ENCODE measurements around the gene E2F4. TPM values are rescaled to one million over a fixed set of nuclear protein-coding genes. Genes with fewer than 3 reads are reported as not detected.

E2F4 gene, protein sequence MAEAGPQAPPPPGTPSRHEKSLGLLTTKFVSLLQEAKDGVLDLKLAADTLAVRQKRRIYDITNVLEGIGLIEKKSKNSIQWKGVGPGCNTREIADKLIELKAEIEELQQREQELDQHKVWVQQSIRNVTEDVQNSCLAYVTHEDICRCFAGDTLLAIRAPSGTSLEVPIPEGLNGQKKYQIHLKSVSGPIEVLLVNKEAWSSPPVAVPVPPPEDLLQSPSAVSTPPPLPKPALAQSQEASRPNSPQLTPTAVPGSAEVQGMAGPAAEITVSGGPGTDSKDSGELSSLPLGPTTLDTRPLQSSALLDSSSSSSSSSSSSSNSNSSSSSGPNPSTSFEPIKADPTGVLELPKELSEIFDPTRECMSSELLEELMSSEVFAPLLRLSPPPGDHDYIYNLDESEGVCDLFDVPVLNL
- total RNA-seq (47.7 TPM), polyA plus RNA-seq (46.9 TPM)
- long read RNA-seq, donor 1, partial matches to known transcripts: 0 of 2 reads
- long read RNA-seq, donor 1, other reads (novel, unspliced or antisense): 0 of 2 reads
- long read RNA-seq, donor 2: 0 reads
- long read RNA-seq, donor 3, transcript E2F4-201 (10 exons, 2,096 nt): major isoform, 13 of 16 reads
- long read RNA-seq, donor 3, partial matches to known transcripts: 0 of 16 reads
- long read RNA-seq, donor 3, other reads (novel, unspliced or antisense): 0 of 16 reads
- long read RNA-seq, donor 4, transcript E2F4-201 (10 exons, 2,096 nt): major isoform, 5 of 19 reads
- long read RNA-seq, donor 4, partial matches to known transcripts: 12 of 19 reads
- long read RNA-seq, donor 4, other reads (novel, unspliced or antisense): 0 of 19 reads
- long read RNA-seq, donor 5, transcript E2F4-201 (10 exons, 2,096 nt): major isoform, 19 of 23 reads
- long read RNA-seq, donor 5, partial matches to known transcripts: 0 of 23 reads
- long read RNA-seq, donor 5, other reads (novel, unspliced or antisense): 0 of 23 reads
- long read RNA-seq, donor 6, transcript E2F4-201 (10 exons, 2,096 nt): major isoform, 9 of 11 reads
- long read RNA-seq, donor 6, partial matches to known transcripts: 0 of 11 reads
- long read RNA-seq, donor 6, other reads (novel, unspliced or antisense): 0 of 11 reads
- long read RNA-seq, donor 7, transcript E2F4-201 (10 exons, 2,096 nt): major isoform, 11 of 12 reads
- long read RNA-seq, donor 7, partial matches to known transcripts: 0 of 12 reads
- long read RNA-seq, donor 7, other reads (novel, unspliced or antisense): 0 of 12 reads
- long read RNA-seq, donor 8, partial matches to known transcripts: 0 of 5 reads
- long read RNA-seq, donor 8, other reads (novel, unspliced or antisense): 0 of 5 reads
- long read RNA-seq, donor 9, transcript E2F4-201 (10 exons, 2,096 nt): major isoform, 11 of 17 reads
- long read RNA-seq, donor 9, partial matches to known transcripts: 0 of 17 reads
- long read RNA-seq, donor 9, other reads (novel, unspliced or antisense): 5 of 17 reads
- long read RNA-seq, donor 10, transcript E2F4-201 (10 exons, 2,096 nt): major isoform, 16 of 19 reads
- long read RNA-seq, donor 10, partial matches to known transcripts: 0 of 19 reads
- long read RNA-seq, donor 10, other reads (novel, unspliced or antisense): 0 of 19 reads

- H3K9me3 ChIP-seq (ENCODE audit: control insufficient read depth in 2 of 2, insufficient read depth in 1 of 2, low read length in 1 of 2): no peaks in the 10 kb centered on the region
- peak within 1 kb of the TSS; percentile 43 to 64 for H3K27ac ChIP-seq (ENCODE audit: low read depth in 1 of 2, low read length in 1 of 2)
- peaks cover 19 to 21% of the 10 kb centered on the region in 2 donors for H3K4me1 ChIP-seq (ENCODE audit: control insufficient read depth in 2 of 2, insufficient read depth in 2 of 2, low read length in 2 of 2)
- under 1% methylated on average over 54 of the region's 54 CpGs for WGBS
- peaks cover 29 to 39% of the 10 kb centered on the region in 2 donors for H3K36me3 ChIP-seq (ENCODE audit: control insufficient read depth in 2 of 2, insufficient read depth in 2 of 2, low read length in 1 of 2)
- H3K27me3 ChIP-seq (ENCODE audit: control insufficient read depth in 2 of 2, insufficient read depth in 1 of 2, low read length in 1 of 2): peaks cover 0 to 16% of the 10 kb centered on the region in 2 donors
- H3K4me3 ChIP-seq (ENCODE audit: low read length in 2 of 2): peak within 1 kb of the TSS; percentile 89 to 97
- DNase-seq (ENCODE audit: low read depth in 6 of 9, low spot score in 9 of 9): peak; percentile 70 to 93 (median 81)
Observed at GRCh38 chr16:67191995-67192681, at the start of gene E2F4. Gene E2F4, plus strand, starts transcription at chr16:67192155. Its CDS starts 73 bp downstream, at chr16:67192228.

DNA sequence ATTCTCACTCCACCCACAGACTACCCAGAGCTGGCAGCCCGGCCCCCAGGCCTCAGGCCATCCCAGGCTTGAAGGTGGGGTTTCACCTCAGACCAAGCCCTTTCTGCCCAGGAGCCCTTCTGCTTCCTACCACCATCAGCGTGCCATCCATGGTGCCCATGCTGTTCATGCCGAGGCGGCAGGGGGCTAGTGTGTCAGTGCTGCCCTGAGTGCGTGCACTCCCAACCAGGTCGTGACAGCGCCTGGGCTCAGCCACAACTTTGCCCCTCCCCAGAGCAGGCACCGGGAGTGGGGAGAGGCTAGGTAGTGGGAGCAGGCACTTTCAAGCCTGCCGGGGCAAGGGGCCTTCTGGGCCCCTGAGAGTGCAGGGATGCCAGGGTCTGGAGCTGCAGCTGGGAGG lies 49.6 kb upstream of the E2F4 start:
- Histone ChIP-seq H3K27ac (ENCODE audit: low read depth in 1 of 2, low read length in 1 of 2) (no peak overlapping the region), H3K4me3 (ENCODE audit: low read length in 2 of 2) (no peak overlapping the region), H3K9me3 (ENCODE audit: control insufficient read depth in 2 of 2, insufficient read depth in 1 of 2, low read length in 1 of 2) (no peaks in the 10 kb centered on the region), H3K4me1 (ENCODE audit: control insufficient read depth in 2 of 2, insufficient read depth in 2 of 2, low read length in 2 of 2) (no peaks in the 10 kb centered on the region), H3K36me3 (ENCODE audit: control insufficient read depth in 2 of 2, insufficient read depth in 2 of 2, low read length in 1 of 2) (peaks cover 71 to 84% of the 10 kb centered on the region in 2 donors), H3K27me3 (ENCODE audit: control insufficient read depth in 2 of 2, insufficient read depth in 1 of 2, low read length in 1 of 2) (no peaks in the 10 kb centered on the region)
- no peak for DNase-seq (ENCODE audit: low read depth in 6 of 9, low spot score in 9 of 9)
- 97% methylated on average over 9 of the region's 9 CpGs for WGBS

DNA sequence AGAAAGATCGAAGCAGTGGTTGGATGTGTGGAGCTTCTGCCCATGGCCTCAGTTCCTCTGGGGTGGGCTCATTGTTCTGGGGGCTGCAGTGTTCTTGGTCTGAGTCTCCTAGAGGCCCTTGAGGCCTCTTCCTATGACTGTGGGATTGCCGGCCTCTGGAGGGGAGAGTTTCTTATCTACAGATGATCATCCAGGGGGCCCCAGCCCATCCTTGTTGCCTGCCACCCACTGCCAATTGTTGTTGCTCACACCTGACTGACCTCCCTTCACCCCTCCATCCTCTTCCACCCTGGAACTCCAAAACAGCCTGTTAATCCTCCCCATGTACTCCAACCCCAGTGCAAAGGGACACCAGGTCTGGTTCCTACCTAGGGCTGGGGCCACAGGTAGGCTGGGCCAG lies 47.0 kb upstream of the E2F4 start:
- DNase-seq (ENCODE audit: low read depth in 6 of 9, low spot score in 9 of 9): no peak
- Histone ChIP-seq H3K4me1 (ENCODE audit: control insufficient read depth in 2 of 2, insufficient read depth in 2 of 2, low read length in 2 of 2) (peaks cover 0 to 6% of the 10 kb centered on the region in 2 donors), H3K36me3 (ENCODE audit: control insufficient read depth in 2 of 2, insufficient read depth in 2 of 2, low read length in 1 of 2) (peaks cover 77 to 81% of the 10 kb centered on the region in 2 donors), H3K9me3 (ENCODE audit: control insufficient read depth in 2 of 2, insufficient read depth in 1 of 2, low read length in 1 of 2) (peaks cover 3 to 6% of the 10 kb centered on the region in 2 donors), H3K27ac (ENCODE audit: low read depth in 1 of 2, low read length in 1 of 2) (no peak overlapping the region), H3K27me3 (ENCODE audit: control insufficient read depth in 2 of 2, insufficient read depth in 1 of 2, low read length in 1 of 2) (peaks cover 7 to 13% of the 10 kb centered on the region in 2 donors), H3K4me3 (ENCODE audit: low read length in 2 of 2) (no peak overlapping the region)
- 99% methylated on average over 2 of the region's 2 CpGs for WGBS

DNA sequence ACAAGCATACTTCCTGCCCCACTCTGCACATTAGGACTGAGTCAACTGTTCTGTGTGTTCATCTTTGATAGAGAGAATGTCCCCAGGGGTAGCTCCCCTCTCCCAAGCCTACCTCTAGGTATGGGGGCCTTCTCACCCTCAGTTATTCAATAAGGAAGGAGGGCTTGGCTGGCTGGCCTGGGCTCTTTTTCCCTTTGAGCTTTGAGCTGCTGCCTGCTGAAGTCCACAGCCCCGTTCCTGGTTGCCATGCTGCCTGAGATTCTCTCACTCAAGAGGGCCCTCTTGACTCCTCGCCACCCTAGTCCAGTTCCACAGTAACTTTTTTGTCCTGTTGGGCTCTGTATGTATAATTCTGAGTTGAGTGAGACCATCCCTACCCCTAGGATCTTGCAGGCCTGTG lies 46.2 kb upstream of the E2F4 start:
- Histone ChIP-seq H3K27ac (ENCODE audit: low read depth in 1 of 2, low read length in 1 of 2) (no peak overlapping the region), H3K9me3 (ENCODE audit: control insufficient read depth in 2 of 2, insufficient read depth in 1 of 2, low read length in 1 of 2) (peaks cover 5 to 11% of the 10 kb centered on the region in 2 donors), H3K36me3 (ENCODE audit: control insufficient read depth in 2 of 2, insufficient read depth in 2 of 2, low read length in 1 of 2) (peaks cover 69 to 73% of the 10 kb centered on the region in 2 donors), H3K4me1 (ENCODE audit: control insufficient read depth in 2 of 2, insufficient read depth in 2 of 2, low read length in 2 of 2) (peaks cover 4 to 9% of the 10 kb centered on the region in 2 donors), H3K27me3 (ENCODE audit: control insufficient read depth in 2 of 2, insufficient read depth in 1 of 2, low read length in 1 of 2) (peaks cover 15 to 21% of the 10 kb centered on the region in 2 donors), H3K4me3 (ENCODE audit: low read length in 2 of 2) (no peak overlapping the region)
- DNase-seq (ENCODE audit: low read depth in 6 of 9, low spot score in 9 of 9): no peak
- WGBS: 97% methylated on average over 2 of the region's 2 CpGs

- Histone ChIP-seq H3K27me3 (ENCODE audit: control insufficient read depth in 2 of 2, insufficient read depth in 1 of 2, low read length in 1 of 2) (peaks cover 25 to 31% of the 10 kb centered on the region in 2 donors), H3K4me1 (ENCODE audit: control insufficient read depth in 2 of 2, insufficient read depth in 2 of 2, low read length in 2 of 2) (peaks cover 7 to 12% of the 10 kb centered on the region in 2 donors), H3K36me3 (ENCODE audit: control insufficient read depth in 2 of 2, insufficient read depth in 2 of 2, low read length in 1 of 2) (peaks cover 60 to 65% of the 10 kb centered on the region in 2 donors), H3K4me3 (ENCODE audit: low read length in 2 of 2) (no peak overlapping the region), H3K27ac (ENCODE audit: low read depth in 1 of 2, low read length in 1 of 2) (no peak overlapping the region), H3K9me3 (ENCODE audit: control insufficient read depth in 2 of 2, insufficient read depth in 1 of 2, low read length in 1 of 2) (peaks cover 5 to 13% of the 10 kb centered on the region in 2 donors)
- WGBS: 97% methylated on average over 7 of the region's 7 CpGs
- DNase-seq (ENCODE audit: low read depth in 6 of 9, low spot score in 9 of 9): no peak
Observed at GRCh38 chr16:67146523-67147357, 45.2 kb upstream of the E2F4 start.

DNA sequence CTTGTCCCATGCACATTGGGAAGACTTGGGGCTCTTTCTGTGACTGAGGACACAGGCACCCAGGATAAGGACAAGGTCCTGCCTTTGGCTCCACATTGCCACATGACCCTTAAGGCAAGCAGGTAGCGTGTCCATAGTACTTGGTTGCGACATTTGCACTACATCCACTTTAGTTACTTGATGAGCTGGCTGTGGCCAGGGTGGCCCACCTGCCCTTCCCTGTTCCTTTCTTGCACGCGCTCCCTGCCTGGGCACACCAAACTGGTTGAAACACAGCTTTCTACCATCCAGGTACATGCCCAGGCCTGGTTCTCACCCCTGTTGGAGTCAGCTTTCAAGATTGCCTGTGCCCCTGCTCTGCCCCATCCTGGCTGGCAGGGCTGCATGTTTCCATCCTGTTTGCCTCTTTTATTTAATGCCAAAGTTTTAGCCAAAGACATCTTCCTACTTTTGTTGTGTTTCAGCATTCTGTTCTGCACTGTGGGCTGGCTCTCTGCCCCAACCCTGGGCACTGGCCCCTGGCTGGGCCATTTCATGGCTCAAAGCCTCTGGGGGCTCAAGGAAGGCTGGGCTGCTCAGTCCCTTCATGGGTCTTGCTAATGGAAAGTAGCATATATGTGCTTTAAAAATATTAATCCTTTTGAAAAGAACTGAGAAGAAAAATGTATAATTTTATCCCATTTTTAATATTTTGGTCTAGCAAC lies 44.4 kb upstream of the E2F4 start:
- WGBS: 97% methylated on average over 4 of the region's 4 CpGs
- peaks cover 5 to 13% of the 10 kb centered on the region in 2 donors for H3K9me3 ChIP-seq (ENCODE audit: control insufficient read depth in 2 of 2, insufficient read depth in 1 of 2, low read length in 1 of 2)
- H3K27me3 ChIP-seq (ENCODE audit: control insufficient read depth in 2 of 2, insufficient read depth in 1 of 2, low read length in 1 of 2): peaks cover 28 to 40% of the 10 kb centered on the region in 2 donors
- H3K4me3 ChIP-seq (ENCODE audit: low read length in 2 of 2): no peak overlapping the region
- no peak overlapping the region for H3K27ac ChIP-seq (ENCODE audit: low read depth in 1 of 2, low read length in 1 of 2)
- H3K36me3 ChIP-seq (ENCODE audit: control insufficient read depth in 2 of 2, insufficient read depth in 2 of 2, low read length in 1 of 2): peaks cover 51 to 60% of the 10 kb centered on the region in 2 donors
- no peak for DNase-seq (ENCODE audit: low read depth in 6 of 9, low spot score in 9 of 9)
- peaks cover 7 to 12% of the 10 kb centered on the region in 2 donors for H3K4me1 ChIP-seq (ENCODE audit: control insufficient read depth in 2 of 2, insufficient read depth in 2 of 2, low read length in 2 of 2)

DNA sequence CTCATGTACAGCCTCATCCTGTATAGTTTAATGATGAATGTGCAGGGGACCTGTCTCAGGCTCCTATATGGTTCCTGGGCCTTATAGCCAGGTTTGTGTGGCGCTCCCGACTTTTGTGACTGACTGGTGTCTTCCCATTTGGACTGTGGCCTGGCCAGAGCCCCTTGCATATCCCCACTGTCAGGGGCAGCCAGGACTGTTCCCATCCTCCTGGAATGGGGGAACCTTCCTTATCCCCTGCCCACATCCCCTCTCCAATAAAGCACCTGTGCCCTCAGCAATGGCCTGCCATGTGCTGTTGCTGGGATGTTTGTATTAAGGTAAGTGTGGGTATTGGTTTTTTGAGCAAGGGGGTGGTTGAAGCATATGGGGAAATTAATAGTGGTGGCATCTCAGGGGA lies 43.7 kb upstream of the E2F4 start:
- Histone ChIP-seq H3K27ac (ENCODE audit: low read depth in 1 of 2, low read length in 1 of 2) (no peak overlapping the region), H3K27me3 (ENCODE audit: control insufficient read depth in 2 of 2, insufficient read depth in 1 of 2, low read length in 1 of 2) (peaks cover 32 to 46% of the 10 kb centered on the region in 2 donors), H3K36me3 (ENCODE audit: control insufficient read depth in 2 of 2, insufficient read depth in 2 of 2, low read length in 1 of 2) (peaks cover 46 to 58% of the 10 kb centered on the region in 2 donors), H3K9me3 (ENCODE audit: control insufficient read depth in 2 of 2, insufficient read depth in 1 of 2, low read length in 1 of 2) (peaks cover 5 to 13% of the 10 kb centered on the region in 2 donors), H3K4me3 (ENCODE audit: low read length in 2 of 2) (no peak overlapping the region), H3K4me1 (ENCODE audit: control insufficient read depth in 2 of 2, insufficient read depth in 2 of 2, low read length in 2 of 2) (peaks cover 7 to 12% of the 10 kb centered on the region in 2 donors)
- DNase-seq (ENCODE audit: low read depth in 6 of 9, low spot score in 9 of 9): no peak
- 95% methylated on average over 2 of the region's 2 CpGs for WGBS

All from thymus (tissue), 14 donors.